ENCODE measurements around the gene HPCAL1.

HPCAL1 gene

DNA sequence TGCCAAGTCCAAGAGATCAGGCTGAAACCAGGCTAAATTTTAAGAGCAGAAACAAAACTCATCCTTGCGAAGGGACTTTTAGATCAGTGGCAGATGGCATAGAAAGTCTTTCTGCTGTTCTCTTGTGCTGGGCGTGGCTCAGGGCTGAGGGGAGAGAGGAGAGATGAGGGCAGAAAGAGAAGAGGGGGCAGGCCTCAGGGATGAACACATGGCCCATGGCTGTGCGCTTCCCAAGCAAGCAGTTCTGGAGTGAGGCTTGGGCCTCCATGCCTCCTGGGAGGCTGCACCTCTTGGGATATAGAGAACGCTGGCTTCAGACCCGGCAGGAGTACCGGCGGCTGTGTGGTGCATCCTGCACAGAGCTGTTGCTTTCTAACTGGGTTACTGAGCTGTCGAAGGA lies 41.0 kb downstream of the HPCAL1 start:
- H2BK15ac ChIP-seq (replicated peaks; ENCODE audit: low read depth): no peak overlapping the region
- no peak overlapping the region for H3K56ac ChIP-seq (ENCODE audit: low read length)
- H3K9ac ChIP-seq (ENCODE audit: low read length): no peak overlapping the region
- H3K79me1 ChIP-seq (ENCODE audit: low read length): no peaks in the 10 kb centered on the region
- H3K4me2 ChIP-seq (ENCODE audit: low read length): no peak overlapping the region
- no peaks in the 10 kb centered on the region for H3K79me2 ChIP-seq (ENCODE audit: control insufficient read depth, insufficient read depth, low read length)
- no peak overlapping the region for H3K27ac ChIP-seq (ENCODE audit: low read depth, low read length)
- H3K4me1 ChIP-seq (ENCODE audit: control insufficient read depth, low read depth, low read length): no peaks in the 10 kb centered on the region
- DNase-seq: no peak
- no peak overlapping the region for H2BK5ac ChIP-seq (ENCODE audit: low read length)
- no CpG with 5 or more reads among the region's 8 CpGs for WGBS (ENCODE audit: extremely low coverage, insufficient coverage, low lambda C conversion rate)
- H3K27me3 ChIP-seq (ENCODE audit: insufficient read depth, low read length, poor library complexity): no peaks in the 10 kb centered on the region
- peak overlapping the region; percentile 68 for H3K23ac ChIP-seq (ENCODE audit: low read length)
- H3K36me3 ChIP-seq (ENCODE audit: control insufficient read depth, insufficient read depth, low read length): no peaks in the 10 kb centered on the region
- H3K18ac ChIP-seq (ENCODE audit: low read length): no peak overlapping the region
- no peak overlapping the region for H4K5ac ChIP-seq (ENCODE audit: low read length)
- H2AK5ac ChIP-seq (ENCODE audit: low read length): no peak overlapping the region
- H3K4ac ChIP-seq (ENCODE audit: low read depth, low read length): no peak overlapping the region
- no peak overlapping the region for H4K8ac ChIP-seq (ENCODE audit: low read depth, low read length)
- H3K4me3 ChIP-seq (ENCODE audit: low read length): no peak overlapping the region
- H2BK120ac ChIP-seq (ENCODE audit: low read depth, low read length): no peak overlapping the region

DNA sequence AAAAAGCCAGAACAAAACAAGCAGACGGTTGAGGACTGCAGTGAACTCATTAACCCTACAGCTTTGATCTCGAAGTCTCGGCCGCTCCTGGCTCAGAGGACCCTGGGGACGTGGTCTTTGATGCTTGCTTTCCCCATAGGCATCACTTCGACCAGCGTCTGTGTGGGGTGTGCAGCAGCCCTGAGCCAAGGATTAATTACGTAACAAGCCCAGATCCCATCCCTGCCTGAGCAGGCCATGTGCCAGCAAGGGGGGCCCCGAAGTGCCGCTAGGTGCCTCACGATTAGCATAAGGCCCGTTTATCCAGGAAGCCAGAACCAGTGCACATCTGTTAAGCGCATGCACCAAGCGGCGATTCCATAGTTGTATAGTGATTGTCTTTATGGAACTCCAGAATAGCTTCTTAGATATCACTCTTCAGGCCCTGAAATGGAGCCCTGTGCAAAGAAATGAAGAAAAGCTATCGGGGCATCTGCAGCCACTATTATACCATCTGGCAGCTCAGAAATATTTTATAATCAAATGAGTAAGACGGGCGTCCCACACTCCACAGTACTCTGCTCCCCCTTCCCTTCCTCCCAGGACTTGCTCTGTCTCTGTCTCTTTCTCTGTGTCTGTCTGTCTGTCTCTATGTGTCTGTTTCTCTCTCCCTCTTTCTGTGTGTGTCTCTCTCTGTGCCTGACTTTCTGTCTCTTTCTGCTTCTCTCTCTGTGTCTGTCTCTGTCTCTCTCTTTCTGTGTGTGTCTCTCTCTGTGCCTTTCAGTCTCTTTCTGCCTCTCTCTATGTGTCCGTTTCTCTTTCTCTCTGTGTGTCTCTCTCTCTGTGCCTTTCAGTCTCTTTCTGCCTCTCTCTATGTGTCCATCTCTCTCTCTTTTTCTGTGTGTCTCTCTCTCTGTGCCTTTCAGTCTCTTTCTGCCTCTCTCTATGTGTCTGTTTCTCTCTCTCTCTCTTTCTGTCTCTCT lies 41.7 kb downstream of the HPCAL1 start:
- Histone ChIP-seq H3K4me2 (ENCODE audit: low read length) (no peak overlapping the region), H3K4me1 (ENCODE audit: control insufficient read depth, low read depth, low read length) (no peaks in the 10 kb centered on the region), H3K23ac (ENCODE audit: low read length) (no peak overlapping the region), H3K18ac (ENCODE audit: low read length) (no peak overlapping the region), H3K79me1 (ENCODE audit: low read length) (no peaks in the 10 kb centered on the region), H3K27me3 (ENCODE audit: insufficient read depth, low read length, poor library complexity) (no peaks in the 10 kb centered on the region), H2BK5ac (ENCODE audit: low read length) (no peak overlapping the region), H4K8ac (ENCODE audit: low read depth, low read length) (no peak overlapping the region), H4K5ac (ENCODE audit: low read length) (no peak overlapping the region), H2AK5ac (ENCODE audit: low read length) (no peak overlapping the region), H2BK120ac (ENCODE audit: low read depth, low read length) (no peak overlapping the region), H2BK15ac (replicated peaks; ENCODE audit: low read depth) (no peak overlapping the region), H3K36me3 (ENCODE audit: control insufficient read depth, insufficient read depth, low read length) (no peaks in the 10 kb centered on the region), H3K9ac (ENCODE audit: low read length) (no peak overlapping the region), H3K79me2 (ENCODE audit: control insufficient read depth, insufficient read depth, low read length) (no peaks in the 10 kb centered on the region), H3K27ac (ENCODE audit: low read depth, low read length) (no peak overlapping the region), H3K4ac (ENCODE audit: low read depth, low read length) (no peak overlapping the region), H3K4me3 (ENCODE audit: low read length) (no peak overlapping the region), H3K56ac (ENCODE audit: low read length) (no peak overlapping the region)
- WGBS (ENCODE audit: extremely low coverage, insufficient coverage, low lambda C conversion rate): no CpG with 5 or more reads among the region's 19 CpGs
- DNase-seq: no peak

DNA sequence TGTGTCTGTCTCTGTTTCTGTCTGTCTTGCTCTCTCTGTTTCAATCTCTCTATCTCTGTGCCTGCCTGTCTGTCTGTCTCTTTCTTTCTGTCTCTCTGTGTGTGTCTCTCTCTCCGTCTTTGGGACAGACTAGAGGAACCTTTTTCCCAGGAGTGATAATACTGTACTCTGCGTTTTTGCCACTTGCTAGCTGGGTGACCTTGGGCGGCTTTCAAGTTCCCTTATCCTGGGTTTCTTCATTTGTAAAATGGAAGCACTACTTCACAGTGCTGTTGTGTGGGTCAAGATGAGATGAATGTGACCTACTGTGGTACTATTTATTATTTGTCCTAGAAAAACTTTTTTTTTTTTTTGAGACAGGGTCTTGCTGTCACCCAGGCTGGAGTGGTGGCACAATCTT lies 42.4 kb downstream of the HPCAL1 start:
- no peak overlapping the region for H3K4me2 ChIP-seq (ENCODE audit: low read length)
- no CpG with 5 or more reads among the region's 3 CpGs for WGBS (ENCODE audit: extremely low coverage, insufficient coverage, low lambda C conversion rate)
- no peak overlapping the region for H3K9ac ChIP-seq (ENCODE audit: low read length)
- H3K79me2 ChIP-seq (ENCODE audit: control insufficient read depth, insufficient read depth, low read length): no peaks in the 10 kb centered on the region
- no peak overlapping the region for H4K8ac ChIP-seq (ENCODE audit: low read depth, low read length)
- no peak overlapping the region for H2AK5ac ChIP-seq (ENCODE audit: low read length)
- no peak overlapping the region for H2BK120ac ChIP-seq (ENCODE audit: low read depth, low read length)
- H3K79me1 ChIP-seq (ENCODE audit: low read length): no peaks in the 10 kb centered on the region
- H3K4ac ChIP-seq (ENCODE audit: low read depth, low read length): no peak overlapping the region
- no peak overlapping the region for H2BK5ac ChIP-seq (ENCODE audit: low read length)
- no peak overlapping the region for H3K18ac ChIP-seq (ENCODE audit: low read length)
- H3K56ac ChIP-seq (ENCODE audit: low read length): no peak overlapping the region
- no peak overlapping the region for H3K27ac ChIP-seq (ENCODE audit: low read depth, low read length)
- H3K23ac ChIP-seq (ENCODE audit: low read length): no peak overlapping the region
- no peaks in the 10 kb centered on the region for H3K4me1 ChIP-seq (ENCODE audit: control insufficient read depth, low read depth, low read length)
- H3K4me3 ChIP-seq (ENCODE audit: low read length): no peak overlapping the region
- H2BK15ac ChIP-seq (replicated peaks; ENCODE audit: low read depth): no peak overlapping the region
- DNase-seq: no peak
- H3K36me3 ChIP-seq (ENCODE audit: control insufficient read depth, insufficient read depth, low read length): no peaks in the 10 kb centered on the region
- no peaks in the 10 kb centered on the region for H3K27me3 ChIP-seq (ENCODE audit: insufficient read depth, low read length, poor library complexity)
- no peak overlapping the region for H4K5ac ChIP-seq (ENCODE audit: low read length)

DNA sequence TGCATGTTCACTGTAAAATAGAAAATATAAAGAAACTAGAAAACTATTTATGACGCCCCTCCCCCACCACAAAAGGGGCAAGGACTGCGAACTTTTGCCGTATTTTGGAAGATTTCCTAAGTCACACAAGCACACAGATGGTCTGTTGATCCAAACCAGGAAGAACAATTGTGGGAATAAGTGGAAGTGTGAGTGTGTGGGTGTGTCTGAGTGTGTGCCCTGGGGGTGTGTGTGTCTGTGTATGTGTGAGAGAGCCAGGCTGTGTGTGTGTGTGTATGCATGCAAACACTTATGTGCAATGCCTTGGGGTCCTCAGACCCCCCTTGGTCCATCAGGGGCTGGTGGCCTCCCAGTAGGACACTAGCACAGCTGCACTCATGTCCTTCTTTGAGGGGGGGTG lies 43.1 kb downstream of the HPCAL1 start:
- H3K23ac ChIP-seq (ENCODE audit: low read length): no peak overlapping the region
- H3K4ac ChIP-seq (ENCODE audit: low read depth, low read length): no peak overlapping the region
- no peak overlapping the region for H2BK5ac ChIP-seq (ENCODE audit: low read length)
- H3K79me2 ChIP-seq (ENCODE audit: control insufficient read depth, insufficient read depth, low read length): no peaks in the 10 kb centered on the region
- H4K8ac ChIP-seq (ENCODE audit: low read depth, low read length): no peak overlapping the region
- no peak overlapping the region for H3K9ac ChIP-seq (ENCODE audit: low read length)
- no peak overlapping the region for H2BK15ac ChIP-seq (replicated peaks; ENCODE audit: low read depth)
- no peaks in the 10 kb centered on the region for H3K4me1 ChIP-seq (ENCODE audit: control insufficient read depth, low read depth, low read length)
- DNase-seq: no peak
- no peak overlapping the region for H4K5ac ChIP-seq (ENCODE audit: low read length)
- no peak overlapping the region for H3K4me3 ChIP-seq (ENCODE audit: low read length)
- H3K18ac ChIP-seq (ENCODE audit: low read length): no peak overlapping the region
- no peak overlapping the region for H2BK120ac ChIP-seq (ENCODE audit: low read depth, low read length)
- no peak overlapping the region for H2AK5ac ChIP-seq (ENCODE audit: low read length)
- no peaks in the 10 kb centered on the region for H3K79me1 ChIP-seq (ENCODE audit: low read length)
- no peaks in the 10 kb centered on the region for H3K36me3 ChIP-seq (ENCODE audit: control insufficient read depth, insufficient read depth, low read length)
- H3K27me3 ChIP-seq (ENCODE audit: insufficient read depth, low read length, poor library complexity): no peaks in the 10 kb centered on the region
- WGBS (ENCODE audit: extremely low coverage, insufficient coverage, low lambda C conversion rate): no CpG with 5 or more reads among the region's 3 CpGs
- H3K56ac ChIP-seq (ENCODE audit: low read length): no peak overlapping the region
- H3K27ac ChIP-seq (ENCODE audit: low read depth, low read length): no peak overlapping the region
- H3K4me2 ChIP-seq (ENCODE audit: low read length): no peak overlapping the region

DNA sequence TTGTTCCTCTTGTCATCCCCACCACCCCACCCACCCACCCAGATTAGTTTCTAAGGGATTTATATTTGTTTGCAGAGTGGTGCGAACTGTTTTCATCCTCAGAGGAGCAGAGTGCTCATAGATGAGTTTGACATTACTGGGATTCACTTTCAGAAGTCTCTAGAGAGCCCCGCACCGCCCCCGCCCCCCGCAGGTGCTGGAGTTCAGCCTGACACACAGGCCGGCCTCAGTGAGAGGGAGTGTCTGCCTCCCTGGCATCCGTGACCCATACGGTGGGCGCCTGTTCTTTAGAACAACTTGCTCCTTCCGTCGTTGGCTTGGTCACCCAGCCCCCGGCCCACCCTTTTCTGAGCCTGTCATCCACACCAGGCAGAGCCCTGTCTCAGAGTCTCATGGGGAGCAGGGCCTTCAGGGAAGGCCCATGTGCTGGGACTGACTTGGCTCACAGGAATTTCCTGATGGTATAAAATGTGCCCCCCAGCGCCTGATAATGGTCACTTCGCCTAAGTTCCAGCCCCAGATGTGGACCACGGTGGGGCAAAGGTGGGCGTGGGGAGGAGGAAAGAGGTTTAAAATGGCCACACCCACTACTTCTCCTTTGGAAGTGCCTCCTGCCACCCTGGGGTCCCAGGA lies 44.3 kb downstream of the HPCAL1 start:
- Histone ChIP-seq H3K79me2 (ENCODE audit: control insufficient read depth, insufficient read depth, low read length) (no peaks in the 10 kb centered on the region), H2BK5ac (ENCODE audit: low read length) (no peak overlapping the region), H3K27ac (ENCODE audit: low read depth, low read length) (no peak overlapping the region), H3K9ac (ENCODE audit: low read length) (no peak overlapping the region), H3K36me3 (ENCODE audit: control insufficient read depth, insufficient read depth, low read length) (no peaks in the 10 kb centered on the region), H3K79me1 (ENCODE audit: low read length) (no peaks in the 10 kb centered on the region), H3K18ac (ENCODE audit: low read length) (no peak overlapping the region), H2BK15ac (replicated peaks; ENCODE audit: low read depth) (no peak overlapping the region), H3K56ac (ENCODE audit: low read length) (no peak overlapping the region), H2AK5ac (ENCODE audit: low read length) (no peak overlapping the region), H4K8ac (ENCODE audit: low read depth, low read length) (no peak overlapping the region), H3K23ac (ENCODE audit: low read length) (no peak overlapping the region), H3K27me3 (ENCODE audit: insufficient read depth, low read length, poor library complexity) (no peaks in the 10 kb centered on the region), H3K4me2 (ENCODE audit: low read length) (no peak overlapping the region), H3K4me3 (ENCODE audit: low read length) (no peak overlapping the region), H2BK120ac (ENCODE audit: low read depth, low read length) (no peak overlapping the region), H4K5ac (ENCODE audit: low read length) (no peak overlapping the region), H3K4ac (ENCODE audit: low read depth, low read length) (no peak overlapping the region), H3K4me1 (ENCODE audit: control insufficient read depth, low read depth, low read length) (no peaks in the 10 kb centered on the region)
- DNase-seq: no peak
- no CpG with 5 or more reads among the region's 16 CpGs for WGBS (ENCODE audit: extremely low coverage, insufficient coverage, low lambda C conversion rate)
